Esophagus squamous epithelium (tissue), 4 donors: ENCODE data around the gene KRT17.

ENCODE experiments used
- POLR2A ChIP-seq, 4 donors: fragments of 450-650 bp; IDR thresholded peaks; one replicate each; pipeline ENCODE4 v1.6.1; 2017; ENCODE audit warnings: antibody characterized with exemption in 4 of 4, mild to moderate bottlenecking in 4 of 4, moderate library complexity in 3 of 4
- TF ChIP-seq, protein P1 (sequence below), 6 experiments: fragments of 450-650 bp in 4 of 6; fragments of 200-600 bp in 2 of 6; sonication (generic) in 2 of 6; IDR thresholded peaks; one replicate each; pipeline ENCODE4 v1.5.1; 2016 to 2019; ENCODE audit warnings: antibody characterized with exemption in 6 of 6, mild to moderate bottlenecking in 4 of 6, moderate library complexity in 4 of 6

DNA sequence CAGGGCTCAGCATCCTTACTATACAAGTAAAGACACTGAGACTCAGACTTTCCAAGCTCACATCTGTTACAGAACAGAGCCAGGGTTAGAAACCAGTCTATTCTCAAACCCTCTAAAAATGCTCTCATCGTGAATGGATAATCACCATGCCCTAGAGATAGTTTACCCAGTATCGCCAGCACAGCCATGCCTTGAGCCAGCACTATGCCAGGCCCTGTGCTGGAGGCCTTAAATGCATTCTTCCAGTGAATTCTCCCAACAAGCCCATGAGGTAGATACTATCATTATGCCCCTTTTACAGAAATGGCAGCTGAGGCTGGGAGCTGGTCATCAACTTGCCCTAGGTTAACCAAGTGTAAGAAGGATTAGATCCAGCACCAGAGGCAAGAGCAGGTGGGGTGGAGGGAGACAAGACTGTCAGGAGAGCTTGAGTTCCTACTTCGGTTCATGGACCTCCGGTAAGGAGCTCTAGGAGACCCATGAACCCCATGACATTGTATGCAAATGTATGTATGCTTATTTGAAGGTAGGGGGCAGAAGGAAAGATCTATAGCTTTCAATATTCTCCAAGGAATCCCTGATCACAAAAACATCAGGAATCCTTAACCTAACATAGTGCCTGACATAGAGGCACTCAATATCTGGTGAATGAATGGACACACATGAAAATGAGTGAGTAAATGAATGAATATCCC lies 42.9 kb downstream of the KRT17 start:
- TF ChIP-seq, protein P1, sequence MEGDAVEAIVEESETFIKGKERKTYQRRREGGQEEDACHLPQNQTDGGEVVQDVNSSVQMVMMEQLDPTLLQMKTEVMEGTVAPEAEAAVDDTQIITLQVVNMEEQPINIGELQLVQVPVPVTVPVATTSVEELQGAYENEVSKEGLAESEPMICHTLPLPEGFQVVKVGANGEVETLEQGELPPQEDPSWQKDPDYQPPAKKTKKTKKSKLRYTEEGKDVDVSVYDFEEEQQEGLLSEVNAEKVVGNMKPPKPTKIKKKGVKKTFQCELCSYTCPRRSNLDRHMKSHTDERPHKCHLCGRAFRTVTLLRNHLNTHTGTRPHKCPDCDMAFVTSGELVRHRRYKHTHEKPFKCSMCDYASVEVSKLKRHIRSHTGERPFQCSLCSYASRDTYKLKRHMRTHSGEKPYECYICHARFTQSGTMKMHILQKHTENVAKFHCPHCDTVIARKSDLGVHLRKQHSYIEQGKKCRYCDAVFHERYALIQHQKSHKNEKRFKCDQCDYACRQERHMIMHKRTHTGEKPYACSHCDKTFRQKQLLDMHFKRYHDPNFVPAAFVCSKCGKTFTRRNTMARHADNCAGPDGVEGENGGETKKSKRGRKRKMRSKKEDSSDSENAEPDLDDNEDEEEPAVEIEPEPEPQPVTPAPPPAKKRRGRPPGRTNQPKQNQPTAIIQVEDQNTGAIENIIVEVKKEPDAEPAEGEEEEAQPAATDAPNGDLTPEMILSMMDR (IDR thresholded peaks at IDR 0.05), result no peak
- no peak for TF ChIP-seq POLR2A (IDR thresholded peaks at IDR 0.05)
